GM12874 (cell line): Measurements from ENCODE around the gene EXTL2.

Source experiments
- CTCF ChIP-seq: IDR thresholded peaks from 2 replicates; pipeline ENCODE4 v1.5.1; 2011; ENCODE audit warnings: low read depth, mild to moderate bottlenecking, control low read depth, low read length, moderate library complexity; ENCODE audit not compliant: insufficient read depth

Gene EXTL2

GRCh38 chr1:100868364-100868995, 26.2 kb downstream of the EXTL2 start:
- peak; percentile 31; the same call in 1 of the 2 replicates for TF ChIP-seq CTCF

DNA sequence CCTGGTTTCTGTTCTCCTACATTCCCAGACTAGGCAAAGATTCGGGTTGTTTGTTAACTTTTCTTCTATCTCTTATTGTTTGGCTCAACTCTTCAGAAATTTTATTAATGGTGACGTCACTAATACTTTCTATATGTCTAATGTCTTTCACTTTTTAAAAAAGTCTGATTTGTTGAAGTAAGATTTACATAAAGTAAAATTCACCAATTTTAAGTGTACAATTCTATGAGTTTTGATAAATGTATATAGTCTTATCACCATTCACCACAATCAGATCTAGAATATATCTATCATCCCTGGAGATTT, 27.8 kb downstream of the EXTL2 start:
- TF ChIP-seq CTCF = no peak

DNA sequence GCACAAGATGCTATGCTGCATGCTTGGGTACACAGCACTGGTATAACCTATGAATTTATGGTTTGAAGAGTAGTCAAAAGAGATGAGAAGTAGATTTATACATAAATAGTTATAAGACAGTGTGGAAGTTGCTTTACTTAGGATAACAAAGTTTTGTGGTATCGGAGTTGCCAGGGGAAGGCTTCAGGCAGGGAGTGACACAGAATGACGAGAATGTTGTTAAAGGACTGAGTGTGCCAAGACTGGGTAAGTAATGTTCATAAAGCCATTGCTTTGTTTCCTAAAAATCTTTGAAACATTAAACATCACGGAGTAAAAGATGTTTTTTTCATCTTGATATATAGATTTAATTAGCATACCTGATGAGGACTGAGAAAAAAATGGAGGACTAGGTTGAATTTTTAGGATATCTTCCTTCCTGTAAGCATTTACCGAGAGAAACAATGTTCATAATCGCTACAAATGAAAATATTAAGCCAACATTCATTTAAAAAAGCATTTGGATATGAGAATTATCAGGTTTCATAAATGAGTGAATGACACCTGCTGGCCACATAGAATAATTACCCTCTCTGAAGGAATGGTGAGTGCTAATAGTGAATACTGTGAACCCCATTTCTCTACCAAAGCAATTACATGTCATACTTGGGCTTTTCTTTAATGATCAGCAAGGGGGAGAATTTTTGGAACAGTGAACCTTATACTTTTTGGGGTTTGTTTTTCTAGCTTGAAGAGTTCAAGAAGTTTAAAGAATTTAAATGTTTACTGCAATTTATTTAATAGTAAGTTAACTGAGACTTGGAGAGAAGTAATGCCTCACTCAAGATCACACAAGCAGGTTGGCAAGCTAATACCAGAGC, 28.4 kb downstream of the EXTL2 start:
- peak; percentile 42 for TF ChIP-seq CTCF

DNA sequence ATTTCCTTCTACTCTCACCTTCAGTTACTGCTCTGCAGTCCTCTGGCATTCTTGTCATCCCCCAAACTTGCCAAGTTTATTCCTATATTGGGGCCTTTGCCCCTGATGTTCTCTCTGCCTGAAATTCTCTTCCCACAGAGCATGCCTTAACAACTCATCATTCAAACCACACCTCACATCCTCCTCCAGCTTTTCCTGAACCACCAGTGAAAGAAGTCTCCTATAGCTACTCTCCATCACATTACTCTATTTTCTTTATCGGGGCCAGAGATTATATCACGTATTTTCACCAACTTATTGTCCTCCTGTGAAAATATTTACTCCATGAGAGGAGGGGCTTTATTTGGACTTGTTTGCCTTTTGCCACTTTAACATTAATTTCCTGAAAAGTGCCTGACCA, 32.1 kb downstream of the EXTL2 start:
- no peak for TF ChIP-seq CTCF

DNA sequence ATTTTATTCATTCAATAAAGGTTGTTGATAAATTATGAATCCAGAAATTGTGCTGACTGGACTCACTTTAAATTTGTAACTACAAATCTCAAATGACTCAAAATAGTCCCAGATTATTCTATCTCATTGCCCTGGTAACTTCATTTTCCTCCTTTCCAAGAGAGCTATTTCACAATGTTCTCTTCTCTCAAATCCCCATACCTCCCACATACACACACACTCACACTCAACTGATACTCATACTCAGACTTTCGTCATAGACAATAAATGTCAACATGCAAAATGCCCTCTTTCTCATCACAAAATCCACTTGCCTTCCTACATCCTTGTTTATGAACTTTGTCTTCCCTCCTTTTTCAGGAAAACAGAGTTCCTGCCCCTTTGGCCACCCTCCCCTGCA, 33.3 kb downstream of the EXTL2 start:
- TF ChIP-seq CTCF = no peak

DNA sequence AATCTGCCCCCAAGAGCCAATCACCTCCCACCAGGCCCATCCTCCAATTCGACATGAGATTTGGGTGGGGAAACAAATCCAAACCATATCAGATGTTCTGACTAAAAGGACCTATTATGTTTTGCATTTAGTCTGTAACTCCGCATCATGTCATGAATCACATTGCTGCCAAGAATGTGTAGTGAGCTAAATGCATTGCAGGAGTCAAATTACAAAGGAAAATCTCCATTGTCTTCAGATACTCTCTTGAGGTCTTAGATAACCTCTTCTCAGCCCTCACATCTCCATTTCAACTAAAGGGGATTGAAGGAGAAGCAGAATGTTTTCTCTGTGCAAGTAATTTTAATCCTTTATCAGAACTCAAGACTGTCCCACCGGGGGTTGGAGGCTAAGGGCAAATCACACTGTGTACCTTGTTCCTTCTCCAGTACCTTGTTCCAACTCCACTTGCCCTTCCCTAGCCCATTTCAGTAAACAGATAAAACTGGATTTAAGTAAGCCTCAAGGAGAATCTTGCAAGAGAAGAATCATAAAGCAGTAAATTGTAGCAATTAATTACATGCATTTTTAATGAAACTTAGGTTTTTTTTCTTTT, 34.1 kb downstream of the EXTL2 start:
- no peak for TF ChIP-seq CTCF

- TF ChIP-seq CTCF = no peak
Measured at GRCh38 chr1:100852976-100853375, 41.7 kb downstream of the EXTL2 start.
